OCI-LY7 (cell line): Measurements from ENCODE around the gene PDGFB. TPM values are rescaled to one million over a fixed set of nuclear protein-coding genes. Genes with fewer than 3 reads are reported as not detected.

ENCODE experiments used
- BruUV-seq: library from RNA; stranded (reverse); fragments of 400-500 nt; replicated peaks from 2 replicates; lab custom pipeline; 2021; lab: Mats Ljungman, UMichigan
- CTCF ChIA-PET: fragments of 300-600 bp; sonication (Branson Sonifier 250); formaldehyde crosslinking; loops from one replicate; lab custom pipeline; 2022; ENCODE audit warnings: antibody characterized with exemption; ENCODE audit not compliant: unreplicated experiment; lab: Charles Lee
- POLR2A ChIA-PET: fragments of 300-600 bp; sonication (Branson Sonifier 250); formaldehyde crosslinking; loops from one replicate; lab custom pipeline; 2022; ENCODE audit warnings: antibody characterized with exemption; lab: Charles Lee
- DNase-seq: peaks from one replicate; pipeline ENCODE4 v3.0.0-alpha.2; 2015; ENCODE audit warnings: low spot score
- H2AFZ ChIP-seq: fragments of 200-600 bp; sonication (generic), shearing (Covaris generic); 2 replicates; pipeline ENCODE4 v1.6.1; 2014; ENCODE audit warnings: mild to moderate bottlenecking, antibody characterized with exemption, low read length, moderate library complexity
- H3K27ac ChIP-seq: fragments of 200-600 bp; sonication (generic); 2 replicates; pipeline ENCODE4 v1.5.1; 2014; ENCODE audit warnings: mixed run types, low read depth, mild to moderate bottlenecking, moderate library complexity, low read length, inconsistent platforms; ENCODE audit not compliant: poor library complexity, severe bottlenecking
- H3K36me3 ChIP-seq: fragments of 200-600 bp; sonication (generic); 2 replicates; pipeline ENCODE4 v1.6.1; 2014; ENCODE audit warnings: mild to moderate bottlenecking, antibody characterized with exemption, low read length, moderate library complexity, mixed read lengths; ENCODE audit not compliant: insufficient read depth
- H3K4me1 ChIP-seq: fragments of 200-600 bp; sonication (generic); 2 replicates; pipeline ENCODE4 v1.5.1; 2014; ENCODE audit warnings: mild to moderate bottlenecking, low read length; ENCODE audit not compliant: insufficient read depth, poor library complexity, severe bottlenecking
- H3K4me2 ChIP-seq: fragments of 200-600 bp; sonication (generic); 2 replicates; pipeline ENCODE4 v1.6.1; 2014; ENCODE audit warnings: mild to moderate bottlenecking, low read length
- H3K4me3 ChIP-seq: fragments of 200-600 bp; sonication (generic); 2 replicates; pipeline ENCODE4 v1.5.1; 2014; ENCODE audit warnings: mild to moderate bottlenecking, low read depth, low read length; ENCODE audit not compliant: poor library complexity, severe bottlenecking
- H3K79me2 ChIP-seq: fragments of 200-600 bp; sonication (generic); 2 replicates; pipeline ENCODE4 v1.6.1; 2016; ENCODE audit warnings: low read depth, mild to moderate bottlenecking, low read length, moderate library complexity, mixed read lengths; ENCODE audit not compliant: insufficient read depth
- H3K9me2 ChIP-seq: fragments of 200-600 bp; sonication (generic); 2 replicates; pipeline ENCODE4 v1.6.1; 2016; ENCODE audit warnings: mild to moderate bottlenecking, low read length, mixed read lengths; ENCODE audit not compliant: insufficient read depth
- H3K9me3 ChIP-seq: fragments of 200-600 bp; sonication (generic); 2 replicates; pipeline ENCODE4 v1.6.1; 2014; ENCODE audit warnings: mild to moderate bottlenecking, mixed run types, low read length, mixed read lengths
- H4K20me1 ChIP-seq: fragments of 200-600 bp; sonication (generic); 2 replicates; pipeline ENCODE4 v1.6.1; 2014; ENCODE audit warnings: mild to moderate bottlenecking, antibody characterized with exemption, low read length, moderate library complexity, mixed read lengths; ENCODE audit not compliant: insufficient read depth
- EZH2phosphoT487 ChIP-seq: fragments of 200-600 bp; sonication (generic); IDR thresholded peaks from 2 replicates; pipeline ENCODE4 v1.6.1; 2018; ENCODE audit warnings: low read depth, borderline replicate concordance, mild to moderate bottlenecking, mixed run types, antibody characterized with exemption, low read length, moderate library complexity, mixed read lengths
- intact Hi-C: fragments of 100-400 bp; cut with micrococcal nuclease; formaldehyde crosslinking; loops from one replicate; pipeline ENCODE4 v1.10.0; 2022; ENCODE audit not compliant: unreplicated experiment
- total RNA-seq, 2 experiments: library from RNA; depleted of rRNA in 1 of 2; stranded (reverse); fragments of >200 nt in 1 of 2; shearing (Covaris generic) in 1 of 2; gene quantifications; 2 replicates each; pipeline ENCODE4 v1.2.3, GENCODE V29; 2014 to 2022
- TF ChIP-seq, protein P1 (sequence below): fragments of 200-600 bp; sonication (generic); conservative IDR thresholded peaks from 2 replicates; pipeline ENCODE4 v1.5.1; 2014; ENCODE audit warnings: mild to moderate bottlenecking, antibody characterized with exemption, low read length, moderate library complexity, mixed read lengths

PDGFB gene
- total RNA-seq, 2 experiments from 2014 or later, result 0.27 TPM; not detected in 1

DNA sequence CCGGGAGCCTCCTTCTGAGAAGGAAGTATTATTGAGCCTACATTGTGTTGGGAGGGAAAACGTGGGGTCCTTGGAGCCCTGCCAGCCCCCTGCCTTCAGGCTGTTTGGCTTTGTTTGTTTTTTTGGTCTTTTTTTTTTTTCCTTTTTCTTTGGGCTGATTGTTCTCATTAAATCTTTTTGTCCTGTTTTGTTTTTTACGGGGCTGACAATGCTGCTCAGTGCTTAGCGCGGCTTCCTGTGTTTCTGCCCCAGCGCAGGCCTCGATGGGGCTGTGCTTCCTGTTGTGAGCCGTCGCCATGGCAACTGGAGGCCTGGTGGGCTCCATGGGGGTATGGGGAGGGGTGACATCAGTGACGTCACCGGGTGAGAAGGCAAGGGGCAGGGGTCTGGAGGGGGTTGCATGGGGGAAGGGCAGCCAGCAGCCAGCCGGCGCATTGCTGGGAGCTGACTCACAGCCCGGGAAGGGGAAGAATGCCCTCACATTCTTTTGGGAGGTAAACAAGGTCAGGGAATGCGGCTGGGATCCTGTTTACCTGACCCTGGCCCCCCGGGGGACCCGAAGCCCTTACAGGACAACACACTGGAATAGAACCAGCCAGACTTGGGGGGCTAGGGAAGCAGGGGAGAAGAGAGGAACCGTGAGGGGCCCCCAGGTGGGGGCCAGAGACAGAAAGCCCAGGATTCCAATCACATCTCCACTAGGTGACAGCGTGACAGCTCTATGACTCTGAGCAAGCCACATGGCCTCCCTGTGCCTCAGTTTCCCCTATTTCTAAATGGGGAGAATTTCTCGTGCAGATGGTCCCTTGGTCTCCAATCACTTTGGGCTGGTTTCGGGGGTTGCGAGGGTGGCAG lies 70.1 kb downstream of the PDGFB start:
- Histone ChIP-seq H3K4me2 (peak overlapping the region; percentile 46), H3K79me2 (no peaks in the 10 kb centered on the region), H3K36me3 (no peaks in the 10 kb centered on the region), H4K20me1 (no peaks in the 10 kb centered on the region), H3K4me3 (no peak overlapping the region), H3K27ac (peak overlapping the region; percentile 48), H3K4me1 (peaks cover 57% of the 10 kb centered on the region), H2AFZ (peak overlapping the region; percentile 67), H3K9me2 (no peaks in the 10 kb centered on the region), H3K9me3 (no peaks in the 10 kb centered on the region)
- intact Hi-C loops, result no loop called here
- CTCF ChIA-PET, result no interaction called here
- POLR2A ChIA-PET, result no interaction called here
- BruUV-seq, result no TSS peak
- DNase-seq, result peak; percentile 78
- no peak for TF ChIP-seq EZH2phosphoT487
- TF ChIP-seq, protein P1, sequence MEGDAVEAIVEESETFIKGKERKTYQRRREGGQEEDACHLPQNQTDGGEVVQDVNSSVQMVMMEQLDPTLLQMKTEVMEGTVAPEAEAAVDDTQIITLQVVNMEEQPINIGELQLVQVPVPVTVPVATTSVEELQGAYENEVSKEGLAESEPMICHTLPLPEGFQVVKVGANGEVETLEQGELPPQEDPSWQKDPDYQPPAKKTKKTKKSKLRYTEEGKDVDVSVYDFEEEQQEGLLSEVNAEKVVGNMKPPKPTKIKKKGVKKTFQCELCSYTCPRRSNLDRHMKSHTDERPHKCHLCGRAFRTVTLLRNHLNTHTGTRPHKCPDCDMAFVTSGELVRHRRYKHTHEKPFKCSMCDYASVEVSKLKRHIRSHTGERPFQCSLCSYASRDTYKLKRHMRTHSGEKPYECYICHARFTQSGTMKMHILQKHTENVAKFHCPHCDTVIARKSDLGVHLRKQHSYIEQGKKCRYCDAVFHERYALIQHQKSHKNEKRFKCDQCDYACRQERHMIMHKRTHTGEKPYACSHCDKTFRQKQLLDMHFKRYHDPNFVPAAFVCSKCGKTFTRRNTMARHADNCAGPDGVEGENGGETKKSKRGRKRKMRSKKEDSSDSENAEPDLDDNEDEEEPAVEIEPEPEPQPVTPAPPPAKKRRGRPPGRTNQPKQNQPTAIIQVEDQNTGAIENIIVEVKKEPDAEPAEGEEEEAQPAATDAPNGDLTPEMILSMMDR, result no peak

GRCh38 chr22:39173787-39174497 lies 70.8 kb downstream of the PDGFB start:
- H3K9me2 ChIP-seq, result no peaks in the 10 kb centered on the region
- H3K4me1 ChIP-seq, result peaks cover 64% of the 10 kb centered on the region
- TF ChIP-seq, protein P1, result no peak
- no peak for TF ChIP-seq EZH2phosphoT487
- no peak for DNase-seq
- intact Hi-C loops, result no loop called here
- H3K9me3 ChIP-seq, result no peaks in the 10 kb centered on the region
- H3K27ac ChIP-seq, result peak overlapping the region; percentile 48
- H3K4me3 ChIP-seq, result no peak overlapping the region
- CTCF ChIA-PET, result no interaction called here
- POLR2A ChIA-PET, result no interaction called here
- H3K36me3 ChIP-seq, result no peaks in the 10 kb centered on the region
- no peaks in the 10 kb centered on the region for H4K20me1 ChIP-seq
- no TSS peak for BruUV-seq
- no peaks in the 10 kb centered on the region for H3K79me2 ChIP-seq
- peak overlapping the region; percentile 67 for H2AFZ ChIP-seq
- H3K4me2 ChIP-seq, result peak overlapping the region; percentile 46

Other genes with a start within 250 kb of the PDGFB start
- 4.1 and 4.3 TPM in 2 replicates for gene APOBEC3C, start 230.7 kb downstream of the PDGFB start, total RNA-seq (2014; rRNA removed; shearing (Covaris generic))
- 74.0 and 82.6 TPM in 2 replicates for gene APOBEC3C, start 230.7 kb downstream of the PDGFB start, total RNA-seq (2022)
- gene APOBEC3D, start 223.9 kb downstream of the PDGFB start, total RNA-seq (2014; rRNA removed; shearing (Covaris generic)), result 11.6 and 13.1 TPM in 2 replicates
- gene APOBEC3D, start 223.9 kb downstream of the PDGFB start, total RNA-seq (2022), result 22.9 and 26.3 TPM in 2 replicates
- gene APOBEC3F, start 204.1 kb downstream of the PDGFB start, total RNA-seq (2014; rRNA removed; shearing (Covaris generic)), result 3.7 and 3.9 TPM in 2 replicates
- 19.2 and 20.7 TPM in 2 replicates for gene APOBEC3F, start 204.1 kb downstream of the PDGFB start, total RNA-seq (2022)
- gene APOBEC3G, start 167.7 kb downstream of the PDGFB start, total RNA-seq (2014; rRNA removed; shearing (Covaris generic)), result 49.8 and 60.2 TPM in 2 replicates
- gene APOBEC3G, start 167.7 kb downstream of the PDGFB start, total RNA-seq (2022), result 34.4 and 36.7 TPM in 2 replicates
- 0.15 and 1.2 TPM in 2 replicates for gene APOBEC3H, start 147.7 kb downstream of the PDGFB start, total RNA-seq (2014; rRNA removed; shearing (Covaris generic))
- gene APOBEC3H, start 147.7 kb downstream of the PDGFB start, total RNA-seq (2022), result 0.99 and 1.5 TPM in 2 replicates
- 7.3 and 11.9 TPM in 2 replicates for gene CBX7, start 92.3 kb downstream of the PDGFB start, total RNA-seq (2014; rRNA removed; shearing (Covaris generic))
- 19.6 and 31.5 TPM in 2 replicates for gene CBX7, start 92.3 kb downstream of the PDGFB start, total RNA-seq (2022)
- 2,313 and 2,662 TPM in 2 replicates for gene RPL3, start 74.6 kb upstream of the PDGFB start, total RNA-seq (2014; rRNA removed; shearing (Covaris generic))
- gene RPL3, start 74.6 kb upstream of the PDGFB start, total RNA-seq (2022), result 2,385 and 2,457 TPM in 2 replicates
- 9.0 and 10.2 TPM in 2 replicates for gene SYNGR1, start 105.0 kb upstream of the PDGFB start, total RNA-seq (2014; rRNA removed; shearing (Covaris generic))
- 22.5 and 23.3 TPM in 2 replicates for gene SYNGR1, start 105.0 kb upstream of the PDGFB start, total RNA-seq (2022)
- gene TAB1, start 154.8 kb upstream of the PDGFB start, total RNA-seq (2014; rRNA removed; shearing (Covaris generic)), result 17.7 and 18.1 TPM in 2 replicates
- gene TAB1, start 154.8 kb upstream of the PDGFB start, total RNA-seq (2022), result 36.5 and 38.2 TPM in 2 replicates
- 15.4 and 16.3 TPM in 2 replicates for gene MGAT3, start 212.0 kb upstream of the PDGFB start, total RNA-seq (2014; rRNA removed; shearing (Covaris generic))
- 34.1 and 44.3 TPM in 2 replicates for gene MGAT3, start 212.0 kb upstream of the PDGFB start, total RNA-seq (2022)